ENCODE data around the gene CD70.

DNA sequence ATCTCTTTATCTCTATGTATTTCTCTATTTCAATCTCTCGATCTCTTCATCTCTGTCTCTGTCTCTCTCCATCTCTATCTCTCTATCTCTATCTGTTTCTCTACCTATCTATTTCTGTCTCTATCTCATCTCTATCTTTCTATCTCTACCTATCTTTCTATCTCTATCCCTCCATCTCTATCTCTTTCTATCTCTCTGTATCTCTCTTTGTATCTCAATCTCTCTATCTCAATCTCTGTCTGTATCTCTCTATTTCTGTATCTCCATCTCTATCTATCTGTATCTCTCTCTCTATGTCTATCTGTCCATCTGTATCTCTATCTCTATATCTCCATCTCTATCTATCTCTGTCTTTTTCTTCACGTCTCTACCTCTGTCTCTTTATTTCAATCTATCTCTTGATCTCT lies 34.9 kb downstream of the CD70 start:
- no peak for TF ChIP-seq CTCF (IDR thresholded peaks at IDR 0.05; ENCODE audit: low read depth, low read length, missing input control)
- TF ChIP-seq, protein P1, sequence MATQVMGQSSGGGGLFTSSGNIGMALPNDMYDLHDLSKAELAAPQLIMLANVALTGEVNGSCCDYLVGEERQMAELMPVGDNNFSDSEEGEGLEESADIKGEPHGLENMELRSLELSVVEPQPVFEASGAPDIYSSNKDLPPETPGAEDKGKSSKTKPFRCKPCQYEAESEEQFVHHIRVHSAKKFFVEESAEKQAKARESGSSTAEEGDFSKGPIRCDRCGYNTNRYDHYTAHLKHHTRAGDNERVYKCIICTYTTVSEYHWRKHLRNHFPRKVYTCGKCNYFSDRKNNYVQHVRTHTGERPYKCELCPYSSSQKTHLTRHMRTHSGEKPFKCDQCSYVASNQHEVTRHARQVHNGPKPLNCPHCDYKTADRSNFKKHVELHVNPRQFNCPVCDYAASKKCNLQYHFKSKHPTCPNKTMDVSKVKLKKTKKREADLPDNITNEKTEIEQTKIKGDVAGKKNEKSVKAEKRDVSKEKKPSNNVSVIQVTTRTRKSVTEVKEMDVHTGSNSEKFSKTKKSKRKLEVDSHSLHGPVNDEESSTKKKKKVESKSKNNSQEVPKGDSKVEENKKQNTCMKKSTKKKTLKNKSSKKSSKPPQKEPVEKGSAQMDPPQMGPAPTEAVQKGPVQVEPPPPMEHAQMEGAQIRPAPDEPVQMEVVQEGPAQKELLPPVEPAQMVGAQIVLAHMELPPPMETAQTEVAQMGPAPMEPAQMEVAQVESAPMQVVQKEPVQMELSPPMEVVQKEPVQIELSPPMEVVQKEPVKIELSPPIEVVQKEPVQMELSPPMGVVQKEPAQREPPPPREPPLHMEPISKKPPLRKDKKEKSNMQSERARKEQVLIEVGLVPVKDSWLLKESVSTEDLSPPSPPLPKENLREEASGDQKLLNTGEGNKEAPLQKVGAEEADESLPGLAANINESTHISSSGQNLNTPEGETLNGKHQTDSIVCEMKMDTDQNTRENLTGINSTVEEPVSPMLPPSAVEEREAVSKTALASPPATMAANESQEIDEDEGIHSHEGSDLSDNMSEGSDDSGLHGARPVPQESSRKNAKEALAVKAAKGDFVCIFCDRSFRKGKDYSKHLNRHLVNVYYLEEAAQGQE (IDR thresholded peaks at IDR 0.05): no peak
- no peak for TF ChIP-seq SP1 (IDR thresholded peaks at IDR 0.05)
- no peak for TF ChIP-seq MAX (IDR thresholded peaks at IDR 0.05)
- no peak for TF ChIP-seq RAD21 (IDR thresholded peaks at IDR 0.05)

Data from liver (tissue), 3 donors.